NCI-H345 treated with DMSO at 0.1 percent for 48 hours (cell line): ENCODE measurements around the gene GABPA.

Experiments used
- DNase-seq: peaks from one replicate; lab custom pipeline; 2025; ENCODE audit not compliant: unreplicated experiment; lab: John Stamatoyannopoulos, UW

The GABPA gene

DNA sequence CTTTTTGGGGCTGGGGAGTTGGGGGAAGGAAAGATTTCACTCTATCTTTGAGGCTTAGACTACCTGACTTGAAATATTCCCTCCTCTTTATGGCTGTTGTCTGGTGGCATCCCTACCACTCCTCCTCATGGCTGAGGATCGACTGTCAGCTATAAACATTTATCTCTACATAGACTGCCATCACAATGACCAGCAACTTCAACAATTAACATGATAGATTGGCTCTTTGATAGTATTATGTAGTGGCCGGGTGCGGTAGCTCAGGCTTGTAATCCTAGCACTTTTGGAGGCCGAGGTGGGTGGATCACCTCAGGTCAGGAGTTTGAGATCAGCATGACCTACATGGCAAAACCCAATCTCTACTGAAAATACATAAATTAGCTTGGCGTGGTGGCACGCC, 72.4 kb downstream of the GABPA start:
- DNase-seq = no peak

DNA sequence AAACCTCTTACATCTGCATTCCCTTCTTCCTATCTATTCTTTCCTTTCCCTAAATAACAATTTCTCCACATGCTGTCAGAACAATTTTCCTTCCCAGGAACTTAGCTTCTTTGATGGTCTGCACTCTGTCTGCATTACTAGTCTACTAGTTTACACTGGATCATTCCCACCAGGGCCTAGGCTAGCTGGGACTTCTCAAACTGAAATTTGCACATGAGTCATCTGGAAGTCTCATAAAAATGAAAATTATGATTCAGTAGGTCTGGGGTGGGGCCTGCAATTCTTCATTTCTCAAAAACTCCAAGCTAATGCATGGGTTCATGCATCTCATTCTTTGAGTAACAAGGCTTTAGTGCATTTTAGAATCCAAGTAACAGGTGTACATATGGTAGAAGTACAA, 74.2 kb downstream of the GABPA start:
- no peak for DNase-seq

DNA sequence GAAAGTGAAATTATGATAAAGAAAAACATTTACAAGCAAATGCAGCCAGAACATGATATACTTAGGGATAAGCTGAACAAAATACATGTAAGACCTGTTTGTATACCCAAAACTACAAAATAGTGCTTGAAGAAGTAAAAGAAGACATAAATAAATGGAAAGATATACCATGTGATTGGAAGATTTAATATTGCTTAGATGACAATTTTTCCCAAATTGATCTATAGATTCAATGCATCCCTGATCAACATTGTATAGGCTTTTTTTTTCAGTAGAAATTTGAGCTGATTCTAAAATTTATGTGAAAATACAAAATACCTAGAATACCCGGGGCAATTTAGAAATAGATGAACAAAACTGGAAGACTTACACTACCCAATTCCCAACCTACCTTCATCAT, 76.4 kb downstream of the GABPA start:
- no peak for DNase-seq

DNA sequence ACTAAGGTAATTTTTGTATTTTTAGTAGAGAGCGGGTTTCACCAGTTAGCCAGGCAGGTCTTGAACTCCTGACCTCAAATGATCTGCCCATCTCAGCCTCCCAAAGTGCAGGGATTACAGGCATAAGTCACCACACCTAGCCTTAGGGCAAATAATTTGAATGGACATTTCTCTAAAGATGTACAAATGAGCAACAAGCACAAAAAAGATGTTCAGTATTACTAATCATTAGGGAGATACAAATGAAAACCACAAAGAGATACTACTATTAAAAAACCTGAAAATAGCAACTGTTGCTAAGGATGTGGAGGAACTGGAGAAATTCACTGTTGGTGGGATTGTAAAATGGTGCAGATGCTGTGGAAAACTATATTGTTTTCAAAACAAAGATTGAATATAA, 79.1 kb downstream of the GABPA start:
- DNase-seq = no peak

DNA sequence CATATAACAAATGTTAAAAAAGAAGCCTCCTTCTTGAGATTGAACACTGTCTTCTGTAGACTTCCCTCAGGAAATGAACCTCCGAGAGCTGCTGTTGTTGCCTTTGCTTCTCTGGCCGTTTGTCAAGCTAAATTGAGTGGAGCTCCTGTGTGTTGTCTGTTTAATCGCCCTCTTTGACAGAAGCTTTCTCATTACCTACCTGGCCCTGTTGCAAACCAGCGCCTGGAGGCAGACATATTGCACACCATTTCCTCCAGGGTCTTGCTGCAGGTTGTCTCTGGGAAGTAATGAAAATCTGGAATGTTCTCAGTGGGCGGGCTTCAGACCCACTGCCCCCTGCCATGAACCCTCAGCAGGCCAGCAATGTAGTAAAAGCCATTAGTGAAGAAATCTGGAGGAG, 83.3 kb downstream of the GABPA start:
- no peak for DNase-seq

DNA sequence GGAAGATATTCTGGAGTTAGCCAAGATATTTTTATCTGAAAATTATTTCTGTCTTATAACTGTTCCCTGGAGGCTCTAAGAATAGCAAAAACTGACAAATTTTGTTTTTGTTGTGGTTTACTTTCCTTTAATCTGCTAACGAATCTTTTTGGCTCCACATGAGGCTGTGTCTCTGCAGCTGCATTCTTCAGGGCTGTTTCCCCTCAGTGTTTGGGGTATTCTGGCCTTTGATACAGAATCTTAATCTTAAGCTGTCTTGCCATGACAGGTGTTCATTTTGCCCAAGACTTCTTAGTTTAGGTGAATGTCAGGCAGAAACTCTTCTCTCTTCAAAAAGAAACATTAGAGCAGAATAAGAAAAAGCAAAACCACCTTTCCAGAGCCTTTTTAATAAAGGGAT, 83.8 kb downstream of the GABPA start:
- DNase-seq = no peak
